Measurements from ENCODE around the gene TEKTIP1. TPM values are rescaled to one million over a fixed set of nuclear protein-coding genes. Genes with fewer than 3 reads are reported as not detected.

TEKTIP1 gene
- total RNA-seq, 1 experiment from 2014 or later: not detected

DNA sequence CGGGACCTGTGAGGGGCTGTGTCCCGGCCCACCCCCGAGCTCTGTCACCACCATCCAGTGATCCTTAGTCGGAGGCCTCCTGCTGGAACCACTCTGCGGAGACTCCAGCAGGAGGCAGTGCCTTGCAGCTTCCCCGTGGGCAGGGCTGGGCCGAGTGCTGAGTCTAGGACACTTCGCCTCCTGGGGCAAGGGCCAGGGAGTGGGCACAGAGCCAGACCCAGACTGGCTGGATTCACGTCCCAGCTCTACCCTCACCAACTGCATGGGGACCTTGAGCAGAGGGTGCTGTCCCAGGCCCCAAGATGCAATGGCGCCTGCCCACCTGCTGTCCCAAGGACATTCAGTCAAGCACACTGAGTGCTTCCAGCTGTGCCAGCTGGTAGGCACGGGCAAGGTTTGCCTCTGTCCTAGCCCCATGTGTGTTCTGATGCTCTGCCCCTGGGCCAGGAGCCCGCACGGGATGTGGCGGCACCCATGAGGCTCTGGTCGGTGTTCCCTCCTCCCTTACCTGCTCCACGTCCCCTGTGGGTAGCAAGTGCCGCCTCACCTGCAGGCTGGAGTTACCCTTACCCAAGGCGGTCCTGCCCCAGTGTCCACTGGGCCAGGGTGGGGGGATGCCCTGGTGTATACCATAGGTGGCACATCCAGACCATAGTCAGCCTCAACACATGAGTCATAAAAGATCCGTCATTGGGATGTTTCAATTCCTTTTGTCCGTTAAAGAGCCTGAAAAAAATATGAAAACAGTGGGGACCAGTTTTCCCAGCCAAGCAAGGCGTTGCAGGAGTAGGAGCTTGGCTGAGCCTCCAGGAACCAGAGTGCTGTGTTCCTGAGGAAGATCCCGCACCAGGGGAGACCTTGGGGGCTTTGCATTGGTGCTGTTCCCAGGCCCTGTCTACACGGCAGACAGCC is 25.5 kb upstream of the TEKTIP1 start:
- H3K36me3 ChIP-seq (replicated peaks; ENCODE audit: control insufficient read depth, insufficient read depth, low read length): peaks cover 3% of the 10 kb centered on the region
- no peak overlapping the region for H3K4me3 ChIP-seq (ENCODE audit: insufficient read depth, low read depth, low read length)
- H3K27me3 ChIP-seq (ENCODE audit: control insufficient read depth, insufficient read depth, low read length): no peaks in the 10 kb centered on the region
- DNase-seq: no peak

DNA sequence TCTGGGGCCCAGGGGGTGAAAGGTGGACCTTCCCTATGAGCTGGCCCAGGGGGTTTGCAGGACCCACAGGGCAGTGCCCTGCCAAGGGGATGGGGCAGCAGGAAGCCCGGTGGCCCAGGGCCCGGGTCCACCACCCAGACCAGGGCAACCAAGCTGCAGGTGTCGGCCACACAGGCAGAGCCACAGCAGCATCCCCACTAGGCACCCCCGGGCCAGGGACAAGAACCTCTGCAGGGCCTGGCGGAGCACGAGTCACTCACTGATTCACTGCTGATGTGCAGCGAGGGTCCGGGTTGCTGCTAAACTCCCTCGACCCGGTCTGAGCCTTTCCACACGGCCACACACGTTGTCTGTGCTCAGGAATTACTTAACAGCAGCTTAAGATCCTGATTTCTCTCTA is 24.0 kb upstream of the TEKTIP1 start:
- DNase-seq: no peak
- Histone ChIP-seq H3K27me3 (ENCODE audit: control insufficient read depth, insufficient read depth, low read length) (no peaks in the 10 kb centered on the region), H3K36me3 (replicated peaks; ENCODE audit: control insufficient read depth, insufficient read depth, low read length) (no peaks in the 10 kb centered on the region; the same call in none of the 2 replicates), H3K4me3 (ENCODE audit: insufficient read depth, low read depth, low read length) (no peak overlapping the region)

DNA sequence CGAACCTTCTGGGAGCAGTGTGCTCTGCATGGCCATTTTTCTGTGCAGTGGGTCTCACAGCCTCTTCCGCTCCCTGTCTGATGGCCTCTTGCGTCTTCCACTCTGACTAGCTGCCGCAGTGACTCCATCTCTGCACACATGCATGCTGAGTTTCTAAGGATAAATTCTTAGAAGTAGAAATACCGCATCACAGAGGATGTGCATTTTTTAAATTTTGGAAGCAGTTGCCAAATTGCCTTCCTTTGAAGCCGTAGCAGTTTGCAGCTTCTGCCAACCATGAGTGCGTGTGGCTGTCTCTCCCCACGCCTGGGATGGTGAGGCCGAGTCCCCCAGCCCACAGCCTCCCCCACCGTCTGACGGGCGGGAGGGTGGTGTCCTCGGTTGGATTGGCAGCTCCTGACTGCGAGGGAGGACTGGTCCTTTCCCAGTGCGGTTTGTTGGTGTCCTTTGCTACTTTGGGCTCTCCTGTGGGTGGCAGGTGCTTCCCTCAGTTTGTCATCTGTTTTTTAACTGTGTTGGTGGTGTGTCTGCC is 23.0 kb upstream of the TEKTIP1 start:
- Histone ChIP-seq H3K4me3 (ENCODE audit: insufficient read depth, low read depth, low read length) (no peak overlapping the region), H3K36me3 (replicated peaks; ENCODE audit: control insufficient read depth, insufficient read depth, low read length) (no peaks in the 10 kb centered on the region; the same call in none of the 2 replicates), H3K27me3 (ENCODE audit: control insufficient read depth, insufficient read depth, low read length) (no peaks in the 10 kb centered on the region)
- DNase-seq: no peak

DNA sequence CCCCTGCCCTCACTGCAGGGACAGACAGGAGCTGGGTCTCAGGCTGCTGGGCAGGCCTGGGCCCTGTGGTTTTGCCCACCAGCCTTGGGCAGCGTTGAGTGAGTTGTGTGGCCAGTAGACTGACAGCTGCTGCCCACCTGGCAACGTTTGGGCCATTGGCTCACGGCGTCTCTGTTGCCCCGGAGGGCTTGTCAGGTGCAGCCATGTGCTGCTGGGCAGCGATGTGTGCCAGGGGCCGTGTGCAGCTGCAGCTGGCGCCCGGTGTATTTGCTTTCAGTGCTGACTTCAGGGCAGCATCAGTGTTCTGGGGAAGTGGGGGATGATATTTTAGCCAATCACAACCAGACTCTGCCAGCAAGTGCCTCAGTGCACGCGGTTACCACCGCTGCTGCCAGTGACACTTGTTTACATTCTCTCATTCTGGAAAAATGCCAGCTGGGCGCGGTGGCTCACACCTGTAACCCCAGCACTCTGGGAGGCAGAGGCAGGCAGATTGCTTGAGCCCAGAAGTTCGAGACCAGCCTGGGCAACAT is 22.2 kb upstream of the TEKTIP1 start:
- DNase-seq: no peak
- H3K36me3 ChIP-seq (replicated peaks; ENCODE audit: control insufficient read depth, insufficient read depth, low read length): no peaks in the 10 kb centered on the region; the same call in none of the 2 replicates
- H3K4me3 ChIP-seq (ENCODE audit: insufficient read depth, low read depth, low read length): no peak overlapping the region
- H3K27me3 ChIP-seq (ENCODE audit: control insufficient read depth, insufficient read depth, low read length): no peaks in the 10 kb centered on the region

DNA sequence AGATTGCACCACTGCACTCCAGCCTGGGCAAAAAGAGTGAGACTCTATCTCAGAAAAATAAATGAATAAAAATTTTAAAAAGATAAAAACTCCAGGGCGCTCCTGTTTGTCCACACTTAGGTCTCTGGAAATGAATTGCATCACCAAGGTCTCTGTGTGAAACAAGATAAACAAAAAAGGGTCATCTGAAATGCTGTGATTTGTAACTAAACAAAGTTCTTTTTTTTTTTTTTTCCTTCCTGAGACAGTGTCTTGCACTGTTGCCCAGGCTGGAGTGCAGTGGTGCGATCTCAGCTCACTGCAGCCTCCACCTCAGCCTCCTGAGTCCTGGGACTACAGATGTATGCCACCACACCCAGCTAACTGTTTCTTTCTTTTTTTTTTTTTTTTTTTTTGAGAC is 21.3 kb upstream of the TEKTIP1 start:
- Histone ChIP-seq H3K4me3 (ENCODE audit: insufficient read depth, low read depth, low read length) (no peak overlapping the region), H3K36me3 (replicated peaks; ENCODE audit: control insufficient read depth, insufficient read depth, low read length) (no peaks in the 10 kb centered on the region; the same call in none of the 2 replicates), H3K27me3 (ENCODE audit: control insufficient read depth, insufficient read depth, low read length) (no peaks in the 10 kb centered on the region)
- no peak for DNase-seq

DNA sequence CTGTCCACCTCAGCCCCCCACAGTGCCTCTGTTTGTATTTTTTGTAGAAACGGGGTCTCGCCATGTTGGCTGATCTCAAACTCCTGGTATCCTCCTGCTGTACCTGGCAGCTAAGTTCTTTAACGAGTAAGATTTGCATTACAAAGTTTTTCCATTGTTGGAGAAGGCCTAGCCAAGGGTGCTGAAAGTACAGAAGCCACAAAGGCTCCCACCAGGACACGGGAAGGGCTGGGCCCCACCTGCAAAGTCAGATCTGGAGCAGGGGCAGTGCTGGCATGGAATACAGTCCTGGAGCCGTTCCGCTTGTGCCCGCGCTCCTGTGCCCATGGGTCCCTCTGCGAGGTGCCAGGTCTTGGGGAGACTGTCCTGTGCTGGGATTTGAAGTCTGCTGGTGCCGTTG is 20.7 kb upstream of the TEKTIP1 start:
- peak; percentile 87 for DNase-seq
- no peaks in the 10 kb centered on the region; the same call in none of the 2 replicates for H3K36me3 ChIP-seq (replicated peaks; ENCODE audit: control insufficient read depth, insufficient read depth, low read length)
- H3K27me3 ChIP-seq (ENCODE audit: control insufficient read depth, insufficient read depth, low read length): no peaks in the 10 kb centered on the region
- no peak overlapping the region for H3K4me3 ChIP-seq (ENCODE audit: insufficient read depth, low read depth, low read length)

DNA sequence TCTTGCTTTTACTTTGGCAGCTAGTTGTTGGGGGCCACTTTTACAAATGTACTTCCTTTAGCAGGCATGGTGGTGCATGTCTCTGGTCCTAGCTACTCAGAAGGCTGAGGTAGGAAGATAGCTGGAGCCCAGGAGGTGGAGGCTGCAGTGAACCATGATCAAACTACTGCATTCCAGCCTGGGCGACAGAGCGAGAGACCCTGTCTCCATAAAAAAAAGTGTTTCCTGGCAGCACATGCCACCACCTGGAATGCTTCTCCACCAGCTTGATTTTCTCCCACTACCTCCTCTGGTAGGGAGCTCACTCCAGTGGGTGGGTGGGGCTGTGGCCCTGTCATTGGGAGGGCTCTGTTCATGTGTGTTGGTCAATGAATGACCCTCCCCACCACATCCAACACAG is 20.3 kb upstream of the TEKTIP1 start:
- no peaks in the 10 kb centered on the region for H3K27me3 ChIP-seq (ENCODE audit: control insufficient read depth, insufficient read depth, low read length)
- no peak overlapping the region for H3K4me3 ChIP-seq (ENCODE audit: insufficient read depth, low read depth, low read length)

DNA sequence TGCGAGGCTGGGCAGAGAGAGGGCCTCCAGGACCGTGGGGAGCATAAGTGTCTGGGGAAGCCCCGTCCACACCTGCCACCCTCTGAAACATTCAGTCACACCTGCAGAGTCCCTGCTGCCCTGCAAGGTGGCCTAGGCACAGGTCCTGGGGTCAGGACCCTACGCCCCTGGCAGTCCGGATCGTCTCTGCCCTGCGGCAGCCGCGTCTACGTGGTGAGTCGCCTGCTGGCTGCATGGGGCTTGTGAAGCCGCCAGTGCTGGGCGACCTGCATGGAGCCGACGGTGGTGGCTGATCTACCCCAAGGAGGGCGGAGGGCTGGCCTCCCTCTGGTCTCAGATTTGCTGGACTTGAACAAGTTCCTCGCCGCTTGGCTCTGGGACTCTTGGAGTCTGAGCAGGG is 19.8 kb upstream of the TEKTIP1 start:
- H3K36me3 ChIP-seq (replicated peaks; ENCODE audit: control insufficient read depth, insufficient read depth, low read length): no peaks in the 10 kb centered on the region; the same call in none of the 2 replicates
- H3K27me3 ChIP-seq (ENCODE audit: control insufficient read depth, insufficient read depth, low read length): no peaks in the 10 kb centered on the region
- DNase-seq: peak; percentile 80
- no peak overlapping the region for H3K4me3 ChIP-seq (ENCODE audit: insufficient read depth, low read depth, low read length)

More for the DNA sequence above, 20.3 kb upstream of the TEKTIP1 start:
- DNase-seq: no peak
- no peaks in the 10 kb centered on the region; the same call in none of the 2 replicates for H3K36me3 ChIP-seq (replicated peaks; ENCODE audit: control insufficient read depth, insufficient read depth, low read length)

DNA sequence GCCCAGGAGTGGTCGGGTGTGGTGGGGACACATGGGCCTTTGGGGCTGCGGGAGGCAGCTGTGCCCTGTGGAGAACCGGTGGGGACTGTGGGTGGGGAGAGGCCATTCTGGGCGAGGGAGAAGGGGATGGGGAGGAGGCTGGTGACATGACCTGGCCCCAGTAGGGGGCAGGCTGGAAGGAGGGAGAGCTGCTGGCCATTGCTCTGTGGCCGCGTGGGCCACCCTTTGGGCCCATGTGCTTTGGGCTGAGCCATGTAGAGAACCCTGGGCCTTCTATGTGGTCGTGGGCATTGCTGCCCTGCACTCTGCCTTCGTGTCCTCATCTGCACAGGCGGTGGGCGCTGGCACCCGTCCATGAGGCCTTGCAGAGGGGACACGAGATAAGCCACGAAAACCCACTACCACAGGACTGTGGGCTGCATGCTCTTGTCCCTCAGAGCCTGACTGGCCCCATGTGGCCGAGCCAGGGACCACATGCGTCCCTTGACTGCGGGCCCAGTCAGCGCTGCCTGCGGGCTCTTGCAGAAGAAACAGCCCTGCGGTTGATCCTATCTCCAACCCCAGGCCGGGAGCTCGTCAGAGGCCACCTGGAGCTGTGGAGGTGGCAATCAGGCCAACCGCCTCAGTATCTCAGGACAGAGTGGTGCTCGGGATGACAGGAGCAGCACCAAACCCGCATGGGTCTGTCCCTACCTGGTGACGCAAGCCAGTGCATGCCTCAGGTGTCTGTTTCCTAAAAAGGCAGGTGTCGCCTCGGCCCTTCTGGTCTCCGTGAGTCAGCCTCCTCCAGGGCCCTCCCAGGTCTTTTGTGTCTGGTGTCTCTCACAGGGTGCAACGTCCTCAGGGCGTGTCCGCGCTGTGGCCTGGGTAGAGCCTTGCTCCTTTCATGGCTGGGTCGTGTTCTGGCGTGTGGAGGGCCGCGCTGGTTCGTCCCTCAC is 18.5 kb upstream of the TEKTIP1 start:
- peak; percentile 84 for DNase-seq
- H3K4me3 ChIP-seq (ENCODE audit: insufficient read depth, low read depth, low read length): no peak overlapping the region
- H3K27me3 ChIP-seq (ENCODE audit: control insufficient read depth, insufficient read depth, low read length): no peaks in the 10 kb centered on the region
- no peaks in the 10 kb centered on the region; the same call in none of the 2 replicates for H3K36me3 ChIP-seq (replicated peaks; ENCODE audit: control insufficient read depth, insufficient read depth, low read length)

DNA sequence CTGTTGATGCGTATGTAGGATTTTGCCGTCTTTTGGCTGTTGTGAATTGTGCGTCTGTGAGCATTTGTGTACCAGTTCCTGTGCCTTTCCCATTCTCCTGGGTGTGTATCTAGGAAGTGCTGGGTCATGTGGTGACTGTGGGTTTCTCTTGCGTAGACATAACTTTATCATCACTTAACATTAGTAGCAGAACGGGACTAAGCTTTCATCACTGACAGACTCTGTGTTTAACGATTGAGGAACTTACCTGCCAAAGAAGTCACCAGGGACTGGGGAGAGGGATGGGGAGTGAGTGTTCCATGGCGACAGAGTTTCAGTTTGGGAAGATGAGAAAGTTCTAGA is 17.9 kb upstream of the TEKTIP1 start:
- no peaks in the 10 kb centered on the region; the same call in none of the 2 replicates for H3K36me3 ChIP-seq (replicated peaks; ENCODE audit: control insufficient read depth, insufficient read depth, low read length)
- no peak for DNase-seq
- H3K4me3 ChIP-seq (ENCODE audit: insufficient read depth, low read depth, low read length): no peak overlapping the region
- H3K27me3 ChIP-seq (ENCODE audit: control insufficient read depth, insufficient read depth, low read length): no peaks in the 10 kb centered on the region

DNA sequence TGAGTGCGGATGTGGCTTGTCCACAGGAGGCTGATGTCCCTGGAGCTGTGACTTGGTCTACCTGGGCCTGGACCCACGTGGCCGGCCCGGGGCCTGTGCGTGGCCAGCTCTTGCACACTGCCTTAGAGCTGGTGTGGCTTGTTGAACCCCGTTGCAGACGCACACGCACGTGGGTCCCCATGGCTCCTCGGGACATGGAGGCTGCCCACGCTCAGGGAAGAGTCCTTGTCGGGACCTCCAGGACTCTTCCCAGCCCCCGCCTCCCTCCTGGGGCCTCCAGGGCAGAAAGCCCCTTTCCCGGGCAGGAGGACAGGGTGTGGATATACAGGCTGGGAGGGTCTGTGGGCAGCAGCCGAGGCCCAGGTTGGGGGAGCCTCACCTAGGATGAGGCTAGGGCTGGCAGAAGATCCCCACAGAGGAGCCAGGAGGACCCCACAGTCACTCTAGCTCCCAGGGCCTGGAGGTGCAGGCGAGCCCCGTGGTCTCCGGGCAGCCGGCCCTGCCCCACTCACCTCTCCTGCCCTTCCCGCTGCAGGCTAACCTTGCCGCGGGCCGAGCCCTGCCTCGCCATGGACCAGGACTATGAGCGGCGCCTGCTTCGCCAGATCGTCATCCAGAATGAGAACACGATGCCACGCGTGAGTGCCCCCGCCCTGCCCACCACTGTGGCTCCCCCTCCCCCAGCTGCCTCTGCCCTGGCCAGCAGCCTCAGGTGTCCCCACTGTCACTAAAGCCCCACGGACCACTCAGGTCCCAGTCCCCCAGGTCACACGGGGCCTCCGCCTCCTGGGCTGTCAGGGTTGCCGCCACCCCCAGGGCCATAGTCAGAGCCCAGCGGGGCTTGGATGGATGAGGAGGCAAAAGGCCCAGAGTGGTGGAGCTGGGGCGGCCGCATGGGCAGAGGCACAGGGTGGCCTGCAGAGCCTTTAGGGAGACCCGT is 16.3 kb upstream of the TEKTIP1 start:
- peaks cover 1% of the 10 kb centered on the region for H3K36me3 ChIP-seq (replicated peaks; ENCODE audit: control insufficient read depth, insufficient read depth, low read length)
- H3K4me3 ChIP-seq (ENCODE audit: insufficient read depth, low read depth, low read length): no peak overlapping the region
- no peak for DNase-seq
- H3K27me3 ChIP-seq (ENCODE audit: control insufficient read depth, insufficient read depth, low read length): no peaks in the 10 kb centered on the region

DNA sequence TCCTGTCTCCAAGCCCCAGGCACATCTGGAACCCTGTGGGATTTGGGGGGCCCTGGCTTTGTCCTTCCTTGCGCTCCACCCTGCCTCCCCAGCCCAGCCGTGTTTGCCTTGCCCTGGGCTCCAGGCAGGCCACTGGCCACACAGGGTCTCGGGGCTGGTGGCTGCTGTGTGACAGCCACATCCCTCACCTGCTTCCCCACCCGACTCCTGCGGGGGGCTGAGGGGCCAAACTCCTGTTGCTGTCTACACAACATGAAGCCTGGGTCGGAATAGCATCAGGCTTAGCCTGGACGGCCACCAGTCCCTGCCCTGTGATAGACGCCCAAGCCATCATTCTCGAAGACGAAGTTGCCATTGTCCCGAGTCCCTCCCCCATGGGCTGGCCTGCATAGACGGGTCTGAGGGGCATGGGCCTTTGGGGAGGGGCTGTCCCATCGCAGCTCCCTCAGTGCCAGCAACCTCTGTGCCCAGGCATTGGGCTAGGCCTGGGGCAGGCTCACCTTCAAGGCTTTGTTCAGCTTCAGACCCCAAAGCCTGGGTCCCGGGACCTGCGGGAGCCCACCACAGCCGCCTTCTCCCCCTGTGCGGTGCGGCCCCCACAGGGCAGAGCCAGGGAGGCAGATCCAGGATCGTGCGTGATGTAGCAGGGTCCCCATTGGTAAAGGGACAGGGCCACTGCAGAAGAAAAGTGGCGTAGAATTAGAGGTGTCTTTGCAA is 15.5 kb upstream of the TEKTIP1 start:
- Histone ChIP-seq H3K4me3 (ENCODE audit: insufficient read depth, low read depth, low read length) (no peak overlapping the region), H3K36me3 (replicated peaks; ENCODE audit: control insufficient read depth, insufficient read depth, low read length) (peaks cover 1% of the 10 kb centered on the region), H3K27me3 (ENCODE audit: control insufficient read depth, insufficient read depth, low read length) (no peaks in the 10 kb centered on the region)
- DNase-seq: no peak

All from H7 (cell line).